Measurements from ENCODE around the gene OR6Y1. TPM values are rescaled to one million over a fixed set of nuclear protein-coding genes. Genes with fewer than 3 reads are reported as not detected.

The OR6Y1 gene
- total and polyA plus RNA-seq, 2 experiments from 2014 or later: not detected

DNA sequence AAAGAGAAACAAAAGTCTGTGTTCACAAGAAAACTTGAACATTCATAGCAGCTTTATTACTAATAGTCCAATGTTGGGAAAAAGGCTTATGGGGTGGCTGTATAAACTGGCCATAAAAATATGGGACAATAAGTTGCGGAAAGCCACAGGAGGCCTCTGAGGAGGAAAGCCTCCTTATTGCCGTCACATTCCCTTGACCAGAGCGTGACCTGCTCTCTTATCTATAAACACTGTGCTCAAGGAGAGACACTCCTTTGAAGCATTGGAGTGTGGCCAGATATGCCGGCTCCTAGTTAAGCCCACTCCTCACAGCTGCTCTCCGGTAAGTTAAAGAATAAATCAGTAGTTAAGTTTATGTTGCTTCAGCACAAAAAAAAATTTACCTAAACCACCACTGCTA lies 19.7 kb downstream of the OR6Y1 start:
- Mint-ChIP-seq H3K36me3 (ENCODE audit: low read depth) (no peaks in the 10 kb centered on the region), H3K4me3 (no peak overlapping the region), H3K27ac (no peak overlapping the region), H3K4me1 (no peaks in the 10 kb centered on the region), H3K27me3 (ENCODE audit: insufficient read depth, low read depth, poor library complexity) (no peaks in the 10 kb centered on the region), H3K9me3 (no peaks in the 10 kb centered on the region)
- no peaks in the 10 kb centered on the region for H3K27me3 ChIP-seq (ENCODE audit: insufficient read depth)
- H3K27ac ChIP-seq (ENCODE audit: low read depth): no peak overlapping the region
- H3K79me2 ChIP-seq (replicated peaks; ENCODE audit: insufficient read depth): no peaks in the 10 kb centered on the region
- TF ChIP-seq, protein P1, sequence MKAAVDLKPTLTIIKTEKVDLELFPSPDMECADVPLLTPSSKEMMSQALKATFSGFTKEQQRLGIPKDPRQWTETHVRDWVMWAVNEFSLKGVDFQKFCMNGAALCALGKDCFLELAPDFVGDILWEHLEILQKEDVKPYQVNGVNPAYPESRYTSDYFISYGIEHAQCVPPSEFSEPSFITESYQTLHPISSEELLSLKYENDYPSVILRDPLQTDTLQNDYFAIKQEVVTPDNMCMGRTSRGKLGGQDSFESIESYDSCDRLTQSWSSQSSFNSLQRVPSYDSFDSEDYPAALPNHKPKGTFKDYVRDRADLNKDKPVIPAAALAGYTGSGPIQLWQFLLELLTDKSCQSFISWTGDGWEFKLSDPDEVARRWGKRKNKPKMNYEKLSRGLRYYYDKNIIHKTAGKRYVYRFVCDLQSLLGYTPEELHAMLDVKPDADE (IDR thresholded peaks at IDR 0.05): no peak
- TF ChIP-seq, protein P2, sequence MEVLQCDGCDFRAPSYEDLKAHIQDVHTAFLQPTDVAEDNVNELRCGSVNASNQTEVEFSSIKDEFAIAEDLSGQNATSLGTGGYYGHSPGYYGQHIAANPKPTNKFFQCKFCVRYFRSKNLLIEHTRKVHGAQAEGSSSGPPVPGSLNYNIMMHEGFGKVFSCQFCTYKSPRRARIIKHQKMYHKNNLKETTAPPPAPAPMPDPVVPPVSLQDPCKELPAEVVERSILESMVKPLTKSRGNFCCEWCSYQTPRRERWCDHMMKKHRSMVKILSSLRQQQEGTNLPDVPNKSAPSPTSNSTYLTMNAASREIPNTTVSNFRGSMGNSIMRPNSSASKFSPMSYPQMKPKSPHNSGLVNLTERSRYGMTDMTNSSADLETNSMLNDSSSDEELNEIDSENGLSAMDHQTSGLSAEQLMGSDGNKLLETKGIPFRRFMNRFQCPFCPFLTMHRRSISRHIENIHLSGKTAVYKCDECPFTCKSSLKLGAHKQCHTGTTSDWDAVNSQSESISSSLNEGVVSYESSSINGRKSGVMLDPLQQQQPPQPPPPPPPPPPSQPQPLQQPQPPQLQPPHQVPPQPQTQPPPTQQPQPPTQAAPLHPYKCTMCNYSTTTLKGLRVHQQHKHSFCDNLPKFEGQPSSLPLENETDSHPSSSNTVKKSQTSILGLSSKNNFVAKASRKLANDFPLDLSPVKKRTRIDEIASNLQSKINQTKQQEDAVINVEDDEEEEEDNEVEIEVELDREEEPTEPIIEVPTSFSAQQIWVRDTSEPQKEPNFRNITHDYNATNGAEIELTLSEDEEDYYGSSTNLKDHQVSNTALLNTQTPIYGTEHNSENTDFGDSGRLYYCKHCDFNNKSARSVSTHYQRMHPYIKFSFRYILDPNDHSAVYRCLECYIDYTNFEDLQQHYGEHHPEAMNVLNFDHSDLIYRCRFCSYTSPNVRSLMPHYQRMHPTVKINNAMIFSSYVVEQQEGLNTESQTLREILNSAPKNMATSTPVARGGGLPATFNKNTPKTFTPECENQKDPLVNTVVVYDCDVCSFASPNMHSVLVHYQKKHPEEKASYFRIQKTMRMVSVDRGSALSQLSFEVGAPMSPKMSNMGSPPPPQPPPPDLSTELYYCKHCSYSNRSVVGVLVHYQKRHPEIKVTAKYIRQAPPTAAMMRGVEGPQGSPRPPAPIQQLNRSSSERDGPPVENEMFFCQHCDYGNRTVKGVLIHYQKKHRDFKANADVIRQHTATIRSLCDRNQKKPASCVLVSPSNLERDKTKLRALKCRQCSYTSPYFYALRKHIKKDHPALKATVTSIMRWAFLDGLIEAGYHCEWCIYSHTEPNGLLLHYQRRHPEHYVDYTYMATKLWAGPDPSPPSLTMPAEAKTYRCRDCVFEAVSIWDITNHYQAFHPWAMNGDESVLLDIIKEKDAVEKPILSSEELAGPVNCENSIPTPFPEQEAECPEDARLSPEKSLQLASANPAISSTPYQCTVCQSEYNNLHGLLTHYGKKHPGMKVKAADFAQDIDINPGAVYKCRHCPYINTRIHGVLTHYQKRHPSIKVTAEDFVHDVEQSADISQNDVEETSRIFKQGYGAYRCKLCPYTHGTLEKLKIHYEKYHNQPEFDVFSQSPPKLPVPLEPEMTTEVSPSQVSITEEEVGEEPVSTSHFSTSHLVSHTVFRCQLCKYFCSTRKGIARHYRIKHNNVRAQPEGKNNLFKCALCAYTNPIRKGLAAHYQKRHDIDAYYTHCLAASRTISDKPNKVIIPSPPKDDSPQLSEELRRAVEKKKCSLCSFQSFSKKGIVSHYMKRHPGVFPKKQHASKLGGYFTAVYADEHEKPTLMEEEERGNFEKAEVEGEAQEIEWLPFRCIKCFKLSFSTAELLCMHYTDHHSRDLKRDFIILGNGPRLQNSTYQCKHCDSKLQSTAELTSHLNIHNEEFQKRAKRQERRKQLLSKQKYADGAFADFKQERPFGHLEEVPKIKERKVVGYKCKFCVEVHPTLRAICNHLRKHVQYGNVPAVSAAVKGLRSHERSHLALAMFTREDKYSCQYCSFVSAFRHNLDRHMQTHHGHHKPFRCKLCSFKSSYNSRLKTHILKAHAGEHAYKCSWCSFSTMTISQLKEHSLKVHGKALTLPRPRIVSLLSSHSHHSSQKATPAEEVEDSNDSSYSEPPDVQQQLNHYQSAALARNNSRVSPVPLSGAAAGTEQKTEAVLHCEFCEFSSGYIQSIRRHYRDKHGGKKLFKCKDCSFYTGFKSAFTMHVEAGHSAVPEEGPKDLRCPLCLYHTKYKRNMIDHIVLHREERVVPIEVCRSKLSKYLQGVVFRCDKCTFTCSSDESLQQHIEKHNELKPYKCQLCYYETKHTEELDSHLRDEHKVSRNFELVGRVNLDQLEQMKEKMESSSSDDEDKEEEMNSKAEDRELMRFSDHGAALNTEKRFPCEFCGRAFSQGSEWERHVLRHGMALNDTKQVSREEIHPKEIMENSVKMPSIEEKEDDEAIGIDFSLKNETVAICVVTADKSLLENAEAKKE (CRISPR knock-in tag; IDR thresholded peaks at IDR 0.05): no peak
- no peak for TF ChIP-seq POLR2AphosphoS5 (IDR thresholded peaks at IDR 0.05; ENCODE audit: low read depth)
- TF ChIP-seq ZNF114 (CRISPR knock-in tag; IDR thresholded peaks at IDR 0.05): no peak
- no peak for TF ChIP-seq CREB1 (CRISPR knock-in tag; IDR thresholded peaks at IDR 0.05; ENCODE audit: low read depth)
- no peak for TF ChIP-seq EZH2 (IDR thresholded peaks at IDR 0.05; ENCODE audit: low read depth, unreplicated experiment)
- ATAC-seq (no peak), DNase-seq (ENCODE audit: low spot score) (no peak)
- peaks cover 3% of the 10 kb centered on the region; the same call in 1 of the 2 replicates for H3K9me2 ChIP-seq (ENCODE audit: insufficient read depth)
- no peaks in the 10 kb centered on the region for H4K20me1 ChIP-seq (replicated peaks; ENCODE audit: insufficient read depth)
- H2AFZ ChIP-seq: no peak overlapping the region
- H3K4me2 ChIP-seq: no peak overlapping the region
- no peaks in the 10 kb centered on the region for H3K36me3 ChIP-seq (ENCODE audit: insufficient read depth)
- no peaks in the 10 kb centered on the region for H3K4me1 ChIP-seq (ENCODE audit: insufficient read depth)
- H3K4me3 ChIP-seq: no peak overlapping the region
- H3F3A ChIP-seq (replicated peaks; ENCODE audit: low read depth): no peaks in the 10 kb centered on the region

Measured in GM23338 (cell line).